SK-N-DZ (cell line): ENCODE measurements around the gene SUSD2.
"Not testable (repeated sequence)": the region's sequence is repeated elsewhere in the genome, so short reads cannot be mapped to it uniquely, and the experiment has no call there.

Source experiments
- DNase-seq: peaks from one replicate; pipeline ENCODE4 v3.0.0-alpha.2; 2015; ENCODE audit warnings: low spot score

The SUSD2 gene

DNA sequence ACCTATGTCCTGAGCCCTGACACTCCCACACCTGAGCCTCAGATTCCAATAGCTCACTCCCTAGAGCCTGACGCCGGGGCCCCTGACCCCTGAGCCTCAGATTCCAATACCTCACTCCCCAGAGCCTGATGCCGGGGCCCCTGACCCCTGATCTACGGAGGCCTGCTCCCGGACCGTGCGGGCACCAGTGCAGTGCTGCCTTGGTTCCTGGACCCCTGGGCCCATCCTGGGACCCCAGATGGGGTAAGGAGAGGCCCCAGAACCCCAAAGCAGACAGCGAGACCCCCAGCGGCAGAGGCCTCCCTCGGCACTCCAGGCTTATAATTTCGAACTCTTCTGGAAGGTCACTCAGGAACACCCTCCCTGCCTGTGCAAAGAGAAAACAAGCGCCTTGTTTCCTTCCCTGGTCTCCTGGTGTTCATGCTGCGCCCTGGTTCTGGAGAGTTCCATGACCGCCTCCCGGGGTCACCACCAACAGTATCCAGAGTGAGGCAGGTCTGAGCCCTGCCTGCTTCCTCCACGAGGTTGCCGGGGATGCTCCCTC lies 7.5 kb downstream of the SUSD2 start:
- DNase-seq = no peak

- peak; percentile 66 for DNase-seq
Measured at GRCh38 chr22:24189249-24190158, 8.2 kb downstream of the SUSD2 start.

DNA sequence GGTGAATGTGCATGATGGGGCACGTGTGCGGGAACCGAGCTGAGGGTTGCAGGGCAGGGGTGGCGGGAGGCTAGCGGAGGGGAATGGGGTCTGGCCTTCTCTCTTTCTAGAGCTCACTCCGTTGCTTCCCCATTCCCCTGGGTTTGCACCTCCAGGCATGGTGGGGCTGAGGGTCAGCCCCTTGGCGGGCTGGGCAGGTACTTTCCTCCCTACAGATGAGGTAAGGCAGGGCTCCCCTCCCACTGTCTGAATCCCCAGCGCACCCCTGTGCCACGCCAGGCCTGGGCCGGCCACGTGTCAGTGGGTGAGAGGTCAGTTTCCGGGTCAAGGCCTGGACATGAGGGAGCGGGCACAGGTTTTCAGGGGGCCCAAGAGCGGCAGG lies 8.9 kb downstream of the SUSD2 start:
- DNase-seq = no peak

- DNase-seq = no peak
Measured at GRCh38 chr22:24190596-24191208, 9.4 kb downstream of the SUSD2 start.

DNA sequence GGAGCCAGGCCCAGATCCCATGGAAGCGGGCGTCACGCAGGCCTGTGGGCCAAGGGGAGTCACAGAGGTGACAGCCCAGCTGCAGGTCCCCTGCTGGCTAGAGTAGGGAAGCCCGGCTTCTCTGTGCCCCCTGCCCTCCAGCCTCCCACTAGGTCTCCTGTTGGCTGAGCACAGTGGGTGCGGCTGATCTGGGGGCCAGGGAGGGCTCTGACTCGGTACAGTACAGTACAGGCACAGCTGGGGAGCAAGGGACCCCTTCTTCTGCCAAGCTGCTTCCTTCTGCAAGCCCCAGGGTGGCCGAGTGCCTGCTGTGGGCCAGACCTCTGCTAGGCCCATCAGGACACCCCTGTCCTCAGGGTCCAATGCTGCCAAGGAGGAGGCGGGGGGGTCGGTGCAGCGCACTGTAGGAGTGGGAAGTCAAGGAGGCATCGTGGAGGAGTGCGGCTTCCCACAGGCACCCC lies 10.1 kb downstream of the SUSD2 start:
- no peak for DNase-seq

GRCh38 chr22:24191893-24192292 lies 10.6 kb downstream of the SUSD2 start:
- no peak for DNase-seq

DNA sequence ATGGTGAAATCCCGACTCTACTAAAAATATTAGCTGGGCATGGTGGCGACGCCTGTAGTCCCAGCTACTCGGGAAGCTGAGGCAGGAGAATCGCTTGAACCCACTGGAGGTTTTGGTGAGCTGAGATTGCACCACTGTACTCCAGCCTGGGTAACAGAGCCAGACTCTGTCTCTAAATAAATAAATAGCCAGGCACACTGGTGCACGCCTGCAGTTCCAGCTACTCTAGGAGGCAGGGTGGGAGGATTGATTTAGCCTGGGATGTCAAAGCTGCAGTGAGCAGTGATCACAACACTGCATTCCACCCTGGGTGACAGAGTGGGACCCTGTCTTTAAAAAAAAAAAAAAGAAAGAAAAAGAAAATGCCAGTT lies 17.4 kb downstream of the SUSD2 start:
- DNase-seq = no peak

DNA sequence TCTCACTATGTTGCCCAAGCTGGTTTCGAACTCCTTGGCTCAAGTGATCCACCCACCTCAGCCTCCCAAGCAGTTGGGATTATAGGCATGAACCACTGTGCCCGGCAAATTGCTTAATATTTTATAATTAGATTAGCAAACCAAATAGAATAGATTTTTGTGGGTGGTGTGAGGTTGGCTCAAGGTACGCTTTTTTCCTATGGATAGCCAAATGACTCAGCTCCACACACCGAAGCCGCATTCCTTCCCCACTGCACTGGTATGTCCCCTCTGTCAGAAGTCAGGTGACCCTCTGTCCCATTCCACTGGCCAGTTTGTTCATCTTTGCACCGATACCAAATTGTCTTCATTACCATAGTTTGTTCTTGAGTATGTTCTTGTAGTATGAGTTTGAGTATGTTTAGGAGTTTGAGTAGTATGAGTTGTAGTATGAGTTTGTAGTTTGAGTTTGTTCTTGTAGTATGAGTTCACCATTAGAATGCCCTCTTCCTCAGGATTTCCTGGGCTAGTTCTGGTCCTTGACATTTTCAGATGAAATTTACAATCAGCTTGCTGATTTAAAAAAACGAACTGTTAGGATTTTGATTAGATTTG lies 19.4 kb downstream of the SUSD2 start:
- DNase-seq = no peak

GRCh38 chr22:24201681-24202614 lies 20.7 kb downstream of the SUSD2 start:
- no peak for DNase-seq

DNA sequence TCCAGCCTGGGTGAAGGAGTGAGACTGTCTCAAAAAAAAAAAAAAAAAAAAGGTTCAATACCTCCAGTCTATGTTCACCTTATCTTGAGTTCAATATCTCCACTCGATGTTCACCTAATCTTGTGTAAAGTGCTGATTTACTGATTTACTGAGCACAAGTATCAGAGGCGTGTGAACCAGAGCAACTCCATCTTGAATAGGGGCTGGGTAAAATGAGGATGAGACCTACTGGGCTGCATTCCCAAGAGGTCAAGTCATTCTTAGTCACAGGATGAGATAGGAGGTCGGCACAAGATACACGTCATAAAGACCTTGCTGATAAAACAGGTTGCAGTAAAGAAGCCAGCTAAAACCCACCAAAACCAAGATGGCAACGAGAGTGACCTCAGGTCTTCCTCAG lies 22.6 kb downstream of the SUSD2 start:
- not testable (repeated sequence) for DNase-seq

- no peak for DNase-seq
Measured at GRCh38 chr22:24205438-24206195, 24.3 kb downstream of the SUSD2 start.

DNA sequence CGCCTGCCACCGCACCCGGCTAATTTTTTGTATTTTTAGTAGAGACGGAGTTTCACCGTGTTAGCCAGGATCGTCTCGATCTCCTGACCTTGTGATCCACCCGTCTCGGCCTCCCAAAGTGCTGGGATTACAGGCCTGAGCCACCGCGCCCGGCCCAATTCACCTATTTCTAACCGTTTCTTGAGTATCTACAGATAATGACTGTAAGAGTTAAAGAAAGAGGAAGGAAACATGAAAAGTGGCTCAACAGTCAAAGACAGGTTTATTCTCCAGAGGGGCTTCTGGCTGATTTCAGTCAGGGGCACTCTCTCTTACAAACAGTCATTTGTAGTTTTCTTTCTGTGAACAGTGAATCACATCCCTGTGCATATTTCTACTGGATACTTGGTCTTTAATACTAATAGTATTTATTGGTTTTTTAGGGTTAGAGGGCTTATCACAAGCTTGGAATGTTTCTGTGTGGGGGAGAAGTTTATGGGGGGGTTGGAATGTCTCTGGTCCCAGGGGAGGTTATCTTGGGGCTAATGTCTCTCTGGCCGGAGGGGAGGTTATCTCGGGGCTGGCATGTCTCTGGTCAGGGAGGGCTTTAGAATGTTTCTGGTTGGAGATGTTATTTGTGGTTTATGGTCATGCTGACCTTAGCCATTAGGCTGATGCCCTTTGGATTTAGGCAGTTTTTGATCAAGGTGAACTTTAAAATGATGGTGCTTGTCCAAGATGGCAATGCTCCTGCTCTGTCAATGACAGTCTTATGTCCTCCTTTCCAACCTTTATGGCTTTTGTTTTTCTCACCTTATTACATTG lies 25.4 kb downstream of the SUSD2 start:
- DNase-seq = not testable (repeated sequence)

DNA sequence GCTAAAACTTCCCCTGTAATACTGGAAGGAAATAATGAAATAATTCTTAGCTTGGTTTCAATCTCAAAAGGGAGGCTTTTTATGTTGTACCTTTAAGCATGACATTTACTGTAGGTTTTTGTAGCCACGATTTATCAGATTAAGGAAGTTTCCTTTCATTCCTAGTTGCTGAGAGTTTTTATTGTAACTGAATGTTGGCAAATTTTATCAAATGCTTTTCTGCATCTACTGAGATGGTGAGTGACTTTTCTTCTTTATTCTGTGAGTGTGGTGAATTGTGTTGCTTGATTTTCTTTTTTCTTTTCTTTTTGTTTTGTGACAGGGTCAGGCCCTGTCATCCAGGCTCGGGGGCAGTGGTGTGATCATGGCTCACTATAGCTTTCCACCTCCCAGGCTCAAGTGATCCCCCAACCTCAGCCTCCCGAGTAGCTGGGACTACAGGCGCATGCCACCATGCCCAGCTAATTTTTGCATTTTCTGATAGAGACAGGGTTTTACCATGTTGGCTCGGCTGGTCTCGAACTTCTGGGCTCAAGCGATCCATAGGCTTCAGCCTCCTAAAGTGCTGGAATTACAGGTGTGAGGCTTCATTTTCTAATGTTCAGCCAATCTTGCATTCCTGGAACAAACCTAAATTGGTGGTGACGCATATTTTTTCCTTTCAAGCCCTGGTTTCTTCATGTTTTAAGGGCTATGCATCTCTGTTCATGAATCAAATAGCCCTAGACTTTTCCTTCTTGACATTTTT lies 26.2 kb downstream of the SUSD2 start:
- DNase-seq = no peak

GRCh38 chr22:24208012-24208749 lies 26.9 kb downstream of the SUSD2 start:
- DNase-seq = no peak

- DNase-seq = no peak
Measured at GRCh38 chr22:24209016-24209415, 27.7 kb downstream of the SUSD2 start.

DNA sequence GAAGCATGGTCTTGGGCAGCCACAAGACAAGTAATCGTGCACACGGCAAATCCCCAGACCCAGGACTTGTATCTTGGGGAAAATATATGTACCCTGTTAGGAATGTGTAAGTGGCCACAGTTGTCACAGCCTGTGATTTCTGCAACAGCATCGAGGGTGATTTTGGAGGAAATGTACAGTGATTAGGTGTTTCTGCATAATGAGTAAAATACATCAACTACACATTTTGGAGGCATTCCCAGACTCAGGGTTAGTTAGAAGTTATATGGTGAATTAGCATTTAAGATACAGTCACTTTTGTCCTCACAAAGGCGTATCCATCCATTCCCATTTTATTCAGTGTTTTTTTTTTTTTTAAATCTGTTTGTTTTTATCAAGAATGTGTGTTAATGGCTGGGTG lies 28.4 kb downstream of the SUSD2 start:
- DNase-seq = no peak

DNA sequence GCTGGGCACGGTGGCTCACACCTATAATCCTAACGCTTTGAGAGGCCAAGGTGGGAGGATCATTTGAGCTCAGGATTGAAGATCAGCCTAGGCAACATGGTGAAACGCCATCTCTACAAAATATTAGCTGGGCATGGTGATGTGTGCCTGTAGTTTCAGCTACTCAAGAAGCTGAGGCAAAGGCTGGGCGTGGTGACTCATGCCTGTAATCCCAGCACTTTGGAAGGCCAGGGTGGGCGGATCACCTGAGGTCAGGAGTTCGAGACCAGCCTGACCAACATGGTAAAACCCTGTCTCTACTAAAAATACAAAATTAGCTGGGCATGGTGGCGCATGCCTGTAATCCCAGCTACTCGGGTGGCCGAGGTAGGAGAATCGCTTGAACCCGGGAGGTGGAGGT lies 29.1 kb downstream of the SUSD2 start:
- not testable (repeated sequence) for DNase-seq

- not testable (repeated sequence) for DNase-seq
Measured at GRCh38 chr22:24211716-24212115, 30.4 kb downstream of the SUSD2 start.
